ENCODE results near the gene KCNQ1OT1. TPM values are rescaled to one million over a fixed set of nuclear protein-coding genes. Genes with fewer than 3 reads are reported as not detected.

Gene KCNQ1OT1
- 0.35 and 4.8 TPM in 2 replicates for total RNA-seq

GRCh38 chr11:2699531-2700414 is at the start of gene KCNQ1OT1:
Gene KCNQ1OT1, minus strand, starts transcription at chr11:2699994.
- peak; percentile 85 for DNase-seq (ENCODE audit: low read depth)

GRCh38 chr11:2748814-2749554 is 49.2 kb upstream of the KCNQ1OT1 start:
- DNase-seq (ENCODE audit: low read depth), result no peak

- DNase-seq (ENCODE audit: low read depth), result no peak
Observed at GRCh38 chr11:2748061-2748813, 48.4 kb upstream of the KCNQ1OT1 start.

GRCh38 chr11:2747248-2748027 is 47.6 kb upstream of the KCNQ1OT1 start:
- no peak for DNase-seq (ENCODE audit: low read depth)

GRCh38 chr11:2746401-2747247 is 46.8 kb upstream of the KCNQ1OT1 start:
- DNase-seq (ENCODE audit: low read depth), result peak; percentile 41

- no peak for DNase-seq (ENCODE audit: low read depth)
Observed at GRCh38 chr11:2745511-2745910, 45.7 kb upstream of the KCNQ1OT1 start.

GRCh38 chr11:2744166-2744565 is 44.4 kb upstream of the KCNQ1OT1 start:
- no peak for DNase-seq (ENCODE audit: low read depth)

GRCh38 chr11:2743427-2744110 is 43.8 kb upstream of the KCNQ1OT1 start:
- DNase-seq (ENCODE audit: low read depth), result no peak

- no peak for DNase-seq (ENCODE audit: low read depth)
Observed at GRCh38 chr11:2742611-2743426, 43.0 kb upstream of the KCNQ1OT1 start.

- no peak for DNase-seq (ENCODE audit: low read depth)
Observed at GRCh38 chr11:2742201-2742600, 42.4 kb upstream of the KCNQ1OT1 start.

- DNase-seq (ENCODE audit: low read depth), result peak; percentile 82
Observed at GRCh38 chr11:2741377-2742131, 41.8 kb upstream of the KCNQ1OT1 start.

GRCh38 chr11:2741006-2741376 is 41.2 kb upstream of the KCNQ1OT1 start:
- no peak for DNase-seq (ENCODE audit: low read depth)

GRCh38 chr11:2740275-2740940 is 40.6 kb upstream of the KCNQ1OT1 start:
- DNase-seq (ENCODE audit: low read depth), result no peak

- no peak for DNase-seq (ENCODE audit: low read depth)
Observed at GRCh38 chr11:2739531-2740274, 39.9 kb upstream of the KCNQ1OT1 start.

GRCh38 chr11:2738551-2739431 is 39.0 kb upstream of the KCNQ1OT1 start:
- no peak for DNase-seq (ENCODE audit: low read depth)

GRCh38 chr11:2737866-2738265 is 38.1 kb upstream of the KCNQ1OT1 start:
- no peak for DNase-seq (ENCODE audit: low read depth)
